ENCODE data around the gene TYW1B.
"Not testable (repeated sequence)": the region's sequence is repeated elsewhere in the genome, so short reads cannot be mapped to it uniquely, and the experiment has no call there.

GRCh38 chr7:72620923-72621322, 207.1 kb downstream of the TYW1B start:
- not testable (repeated sequence) for TF ChIP-seq CTCF (IDR thresholded peaks at IDR 0.05); POLR2A (IDR thresholded peaks at IDR 0.05); POLR2AphosphoS5 (IDR thresholded peaks at IDR 0.05; ENCODE audit: insufficient read depth in 1 of 2, low read depth in 1 of 2)

All from vagina (tissue), 2 donors.